Measurements from ENCODE around the gene PRDM16. TPM values are rescaled to one million over a fixed set of nuclear protein-coding genes. Genes with fewer than 3 reads are reported as not detected.

PRDM16 gene
- total and polyA plus RNA-seq, 2 donors (not counting 1 experiment from before 2014, with no cell fraction given), result 0.03 to 0.12 TPM

GRCh38 chr1:3435666-3436065 is 366.7 kb downstream of the PRDM16 start:
- TF ChIP-seq CTCF (IDR thresholded peaks at IDR 0.05), result no peak
- no peak for TF ChIP-seq EZH2 (IDR thresholded peaks at IDR 0.05; ENCODE audit: borderline replicate concordance, insufficient read depth, low read depth, low read length, poor library complexity, severe bottlenecking)
- intact Hi-C loops (cut with micrococcal nuclease), result no loop called here
- no peaks in the 10 kb centered on the region for H3K36me3 ChIP-seq (replicated peaks in 1 of 2; ENCODE audit: control extremely low read depth in 1 of 2, control insufficient read depth in 1 of 2, extremely low read depth in 1 of 2, insufficient read depth in 2 of 2, low read length in 1 of 2)
- CTCF ChIA-PET, result no interaction called here
- H3K4me2 ChIP-seq (replicated peaks; ENCODE audit: low read depth, low read length, poor library complexity, severe bottlenecking), result no peak overlapping the region
- H3K27ac Mint-ChIP-seq, result no peak overlapping the region
- H4K20me1 ChIP-seq (ENCODE audit: control insufficient read depth, insufficient read depth, low read length, poor library complexity, severe bottlenecking), result no peaks in the 10 kb centered on the region
- no peak overlapping the region for H3K9ac ChIP-seq (ENCODE audit: low read length)
- no peaks in the 10 kb centered on the region for H3K79me2 ChIP-seq (ENCODE audit: control insufficient read depth, insufficient read depth, low read length)
- H3K4me3 Mint-ChIP-seq, result no peak overlapping the region
- no peak overlapping the region for H3K4me3 ChIP-seq (ENCODE audit: control extremely low read depth in 1 of 5, extremely low read depth in 1 of 5, insufficient read depth in 1 of 5, low read depth in 2 of 5, low read length in 4 of 5)
- H3K4me1 ChIP-seq (ENCODE audit: control insufficient read depth in 2 of 2, insufficient read depth in 2 of 2, low read length in 2 of 2), result no peaks in the 10 kb centered on the region
- H3K9me3 Mint-ChIP-seq (ENCODE audit: insufficient read depth), result no peaks in the 10 kb centered on the region
- 94% methylated on average over 21 of the region's 21 CpGs for WGBS (ENCODE audit: insufficient coverage)
- H3K9me3 ChIP-seq (ENCODE audit: control extremely low read depth in 1 of 3, control insufficient read depth in 2 of 3, insufficient read depth in 1 of 3, low read length in 2 of 3), result no peaks in the 10 kb centered on the region
- POLR2A ChIA-PET, result no interaction called here
- ATAC-seq (ENCODE audit: low read depth) (no peak), DNase-seq (no peak)
- no peaks in the 10 kb centered on the region for H3K27me3 Mint-ChIP-seq
- H3K27ac ChIP-seq (ENCODE audit: low read length in 2 of 2), result no peak overlapping the region
- H3K27me3 ChIP-seq (replicated peaks in 1 of 4; ENCODE audit: control extremely low read depth in 1 of 4, control insufficient read depth in 3 of 4, insufficient read depth in 4 of 4, low read length in 3 of 4), result no peaks in the 10 kb centered on the region
- no peak overlapping the region for H2AFZ ChIP-seq (ENCODE audit: insufficient read depth, low read depth, low read length, poor library complexity, severe bottlenecking)
- no peaks in the 10 kb centered on the region for H3K4me1 Mint-ChIP-seq

- no peak overlapping the region for H3K4me2 ChIP-seq (replicated peaks; ENCODE audit: low read depth, low read length, poor library complexity, severe bottlenecking)
- peaks cover 4% of the 10 kb centered on the region for H3K27me3 Mint-ChIP-seq
- H3K4me3 ChIP-seq (ENCODE audit: control extremely low read depth in 1 of 5, extremely low read depth in 1 of 5, insufficient read depth in 1 of 5, low read depth in 2 of 5, low read length in 4 of 5), result no peak overlapping the region
- no peak for TF ChIP-seq CTCF (IDR thresholded peaks at IDR 0.05)
- TF ChIP-seq EZH2 (IDR thresholded peaks at IDR 0.05; ENCODE audit: borderline replicate concordance, insufficient read depth, low read depth, low read length, poor library complexity, severe bottlenecking), result no peak
- no peaks in the 10 kb centered on the region for H3K4me1 Mint-ChIP-seq
- ChIA-PET CTCF (no interaction called here), POLR2A (no interaction called here)
- no peaks in the 10 kb centered on the region for H4K20me1 ChIP-seq (ENCODE audit: control insufficient read depth, insufficient read depth, low read length, poor library complexity, severe bottlenecking)
- no peaks in the 10 kb centered on the region for H3K27me3 ChIP-seq (replicated peaks in 1 of 4; ENCODE audit: control extremely low read depth in 1 of 4, control insufficient read depth in 3 of 4, insufficient read depth in 4 of 4, low read length in 3 of 4)
- no peaks in the 10 kb centered on the region for H3K36me3 ChIP-seq (replicated peaks in 1 of 2; ENCODE audit: control extremely low read depth in 1 of 2, control insufficient read depth in 1 of 2, extremely low read depth in 1 of 2, insufficient read depth in 2 of 2, low read length in 1 of 2)
- H3K4me1 ChIP-seq (ENCODE audit: control insufficient read depth in 2 of 2, insufficient read depth in 2 of 2, low read length in 2 of 2), result no peaks in the 10 kb centered on the region
- H3K27ac Mint-ChIP-seq, result no peak overlapping the region
- 97% methylated on average over 11 of the region's 11 CpGs for WGBS (ENCODE audit: insufficient coverage)
- ATAC-seq (ENCODE audit: low read depth) (no peak), DNase-seq (no peak)
- H3K79me2 ChIP-seq (ENCODE audit: control insufficient read depth, insufficient read depth, low read length), result no peaks in the 10 kb centered on the region
- H3K27ac ChIP-seq (ENCODE audit: low read length in 2 of 2), result no peak overlapping the region
- intact Hi-C loops (cut with micrococcal nuclease), result no loop called here
- no peaks in the 10 kb centered on the region for H3K9me3 ChIP-seq (ENCODE audit: control extremely low read depth in 1 of 3, control insufficient read depth in 2 of 3, insufficient read depth in 1 of 3, low read length in 2 of 3)
- no peaks in the 10 kb centered on the region for H3K9me3 Mint-ChIP-seq (ENCODE audit: insufficient read depth)
- H2AFZ ChIP-seq (ENCODE audit: insufficient read depth, low read depth, low read length, poor library complexity, severe bottlenecking), result no peak overlapping the region
- no peak overlapping the region for H3K4me3 Mint-ChIP-seq
- H3K9ac ChIP-seq (ENCODE audit: low read length), result no peak overlapping the region
Measured at GRCh38 chr1:3436451-3436850, 367.4 kb downstream of the PRDM16 start.
